ENCODE measurements around the gene BEND4.
"Not testable (repeated sequence)": the region's sequence is repeated elsewhere in the genome, so short reads cannot be mapped to it uniquely, and the experiment has no call there.

Gene BEND4

GRCh38 chr4:42172128-42172790 is 19.8 kb upstream of the BEND4 start:
- Histone ChIP-seq H3F3A (ENCODE audit: insufficient read depth) (no peaks in the 10 kb centered on the region), H3K9me2 (replicated peaks; ENCODE audit: insufficient read depth, low read length) (no peaks in the 10 kb centered on the region), H3K9ac (ENCODE audit: low read length) (no peak overlapping the region), H3K9me3 (ENCODE audit: insufficient read depth, low read length) (no peaks in the 10 kb centered on the region), H3K27me3 (ENCODE audit: low read length) (no peaks in the 10 kb centered on the region), H2AFZ (ENCODE audit: low read depth, low read length, severe bottlenecking) (no peak overlapping the region), H3K79me2 (ENCODE audit: insufficient read depth, low read length) (no peaks in the 10 kb centered on the region), H3K4me2 (ENCODE audit: low read depth, low read length, poor library complexity, severe bottlenecking) (no peak overlapping the region), H4K20me1 (ENCODE audit: low read depth, low read length) (no peaks in the 10 kb centered on the region), H3K36me3 (ENCODE audit: low read length) (no peaks in the 10 kb centered on the region), H3K4me3 (ENCODE audit: insufficient read depth, low read length, poor library complexity, severe bottlenecking) (no peak overlapping the region), H3K27ac (ENCODE audit: low read depth, low read length) (no peak overlapping the region)
- TF ChIP-seq EZH2phosphoT487 (conservative IDR thresholded peaks at IDR 0.05; ENCODE audit: low read length) (no peak), CTCF (IDR thresholded peaks at IDR 0.05; ENCODE audit: insufficient read depth, low read length, poor library complexity, severe bottlenecking) (no peak)

GRCh38 chr4:42167709-42168108 is 15.3 kb upstream of the BEND4 start:
- Histone ChIP-seq H3K36me3 (ENCODE audit: low read length) (no peaks in the 10 kb centered on the region), H3K9me3 (ENCODE audit: insufficient read depth, low read length) (peaks cover 9% of the 10 kb centered on the region; the same call in 1 of the 2 replicates), H3K27ac (ENCODE audit: low read depth, low read length) (no peak overlapping the region), H3K9me2 (replicated peaks; ENCODE audit: insufficient read depth, low read length) (no peaks in the 10 kb centered on the region), H3K4me2 (ENCODE audit: low read depth, low read length, poor library complexity, severe bottlenecking) (peak overlapping the region; percentile 34), H2AFZ (ENCODE audit: low read depth, low read length, severe bottlenecking) (no peak overlapping the region), H3K9ac (ENCODE audit: low read length) (no peak overlapping the region), H3K4me3 (ENCODE audit: insufficient read depth, low read length, poor library complexity, severe bottlenecking) (no peak overlapping the region), H3K27me3 (ENCODE audit: low read length) (no peaks in the 10 kb centered on the region), H4K20me1 (ENCODE audit: low read depth, low read length) (no peaks in the 10 kb centered on the region), H3K79me2 (ENCODE audit: insufficient read depth, low read length) (no peaks in the 10 kb centered on the region), H3F3A (ENCODE audit: insufficient read depth) (no peaks in the 10 kb centered on the region)
- TF ChIP-seq EZH2phosphoT487 (conservative IDR thresholded peaks at IDR 0.05; ENCODE audit: low read length), result no peak
- TF ChIP-seq CTCF (IDR thresholded peaks at IDR 0.05; ENCODE audit: insufficient read depth, low read length, poor library complexity, severe bottlenecking), result no peak

- H3K9me3 ChIP-seq (ENCODE audit: insufficient read depth, low read length); H3F3A ChIP-seq (ENCODE audit: insufficient read depth); H3K9ac ChIP-seq (ENCODE audit: low read length); H3K4me3 ChIP-seq (ENCODE audit: insufficient read depth, low read length, poor library complexity, severe bottlenecking); H3K9me2 ChIP-seq (replicated peaks; ENCODE audit: insufficient read depth, low read length); H3K27me3 ChIP-seq (ENCODE audit: low read length); H2AFZ ChIP-seq (ENCODE audit: low read depth, low read length, severe bottlenecking); H4K20me1 ChIP-seq (ENCODE audit: low read depth, low read length); H3K27ac ChIP-seq (ENCODE audit: low read depth, low read length); H3K79me2 ChIP-seq (ENCODE audit: insufficient read depth, low read length); H3K4me2 ChIP-seq (ENCODE audit: low read depth, low read length, poor library complexity, severe bottlenecking); H3K36me3 ChIP-seq (ENCODE audit: low read length): not testable (repeated sequence)
These were observed 13.7 kb upstream of the BEND4 start for GRCh38 chr4:42166186-42166585.

DNA sequence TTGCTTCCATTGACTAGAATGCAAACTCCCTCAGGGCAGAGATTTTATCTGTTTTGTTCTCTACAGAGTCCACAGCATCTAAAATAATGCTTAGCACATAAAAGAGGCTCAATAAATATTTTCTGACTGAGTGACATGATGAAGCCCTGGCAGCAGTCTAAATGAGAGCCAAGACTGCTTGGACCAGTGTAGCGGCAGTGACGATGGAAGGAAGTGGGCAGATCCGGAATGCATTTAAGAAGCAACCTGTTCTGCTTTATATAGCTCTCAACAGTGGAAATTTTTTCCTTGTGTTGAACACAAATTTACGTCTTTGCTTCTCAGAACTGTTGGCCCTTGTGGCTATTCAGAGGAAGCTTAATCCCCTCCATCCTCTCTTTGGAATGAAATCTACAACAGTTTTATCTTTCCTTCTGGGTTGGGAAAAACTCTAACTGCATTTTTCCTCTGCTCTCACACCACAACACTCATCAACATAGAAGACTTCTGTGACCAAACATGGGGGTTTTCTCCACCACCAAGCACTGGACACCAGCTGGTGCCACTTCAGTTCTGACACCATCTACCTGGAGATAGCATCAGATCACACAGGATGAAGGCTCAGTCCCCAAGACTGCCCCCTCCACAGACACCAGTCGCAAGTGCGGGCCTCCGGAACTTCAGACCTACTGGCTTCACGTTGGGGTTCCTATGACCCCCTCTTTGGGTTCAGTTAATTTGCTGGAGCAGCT is 7.0 kb upstream of the BEND4 start:
- Histone ChIP-seq H3K27me3 (ENCODE audit: low read length) (no peaks in the 10 kb centered on the region), H3K4me2 (ENCODE audit: low read depth, low read length, poor library complexity, severe bottlenecking) (no peak overlapping the region), H3K36me3 (ENCODE audit: low read length) (no peaks in the 10 kb centered on the region), H3K79me2 (ENCODE audit: insufficient read depth, low read length) (no peaks in the 10 kb centered on the region), H3F3A (ENCODE audit: insufficient read depth) (no peaks in the 10 kb centered on the region), H3K4me3 (ENCODE audit: insufficient read depth, low read length, poor library complexity, severe bottlenecking) (no peak overlapping the region), H3K27ac (ENCODE audit: low read depth, low read length) (no peak overlapping the region), H3K9me2 (replicated peaks; ENCODE audit: insufficient read depth, low read length) (no peaks in the 10 kb centered on the region), H4K20me1 (ENCODE audit: low read depth, low read length) (no peaks in the 10 kb centered on the region), H3K9me3 (ENCODE audit: insufficient read depth, low read length) (peaks cover 7% of the 10 kb centered on the region; the same call in 1 of the 2 replicates), H2AFZ (ENCODE audit: low read depth, low read length, severe bottlenecking) (no peak overlapping the region), H3K9ac (ENCODE audit: low read length) (no peak overlapping the region)
- TF ChIP-seq CTCF (IDR thresholded peaks at IDR 0.05; ENCODE audit: insufficient read depth, low read length, poor library complexity, severe bottlenecking) (no peak), EZH2phosphoT487 (conservative IDR thresholded peaks at IDR 0.05; ENCODE audit: low read length) (no peak)
